Fibroblast of lung (primary cell): ENCODE measurements around the gene DENND1A. TPM values are rescaled to one million over a fixed set of nuclear protein-coding genes. Genes with fewer than 3 reads are reported as not detected.

Experiments
- DNase-seq, 2 donors: peaks; one replicate each; pipeline versions ENCODE4 v3.0.0 to v3.0.0-alpha.2; 2010; ENCODE audit warnings: low read depth in 2 of 2
- H2AFZ ChIP-seq: 2 replicates; pipeline ENCODE4 v1.5.1; 2012; ENCODE audit warnings: low read length, control low read depth, inconsistent platforms
- H3K27ac ChIP-seq: 2 replicates; pipeline ENCODE4 v1.5.1; 2011; ENCODE audit warnings: low read length, control low read depth; ENCODE audit not compliant: insufficient read depth
- H3K27me3 ChIP-seq: 2 replicates; pipeline ENCODE4 v1.5.1; 2011; ENCODE audit warnings: mild to moderate bottlenecking, low read length; ENCODE audit not compliant: control insufficient read depth, insufficient read depth
- H3K36me3 ChIP-seq: 2 replicates; pipeline ENCODE4 v1.5.1; 2011; ENCODE audit warnings: low read length; ENCODE audit not compliant: control insufficient read depth, insufficient read depth
- H3K4me1 ChIP-seq: 2 replicates; pipeline ENCODE4 v1.5.1; 2011; ENCODE audit warnings: low read length; ENCODE audit not compliant: control insufficient read depth, insufficient read depth; ENCODE audit errors: extremely low read depth
- H3K4me2 ChIP-seq: 2 replicates; pipeline ENCODE4 v1.5.1; 2011; ENCODE audit warnings: low read length, control low read depth; ENCODE audit not compliant: insufficient read depth; ENCODE audit errors: extremely low read depth
- H3K4me3 ChIP-seq, 4 experiments: fragments of 200-600 bp in 1 of 4; sonication (generic) in 1 of 4; replicated peaks in 1 of 4; 2 replicates each; pipeline ENCODE4 v1.5.1; 2011 to 2016; ENCODE audit warnings: low read length in 4 of 4, low read depth in 3 of 4, mild to moderate bottlenecking in 3 of 4, control low read depth in 2 of 4, inconsistent platforms in 1 of 4, mixed read lengths in 1 of 4; ENCODE audit not compliant: insufficient read depth in 1 of 4; ENCODE audit errors: control extremely low read depth in 1 of 4
- H3K79me2 ChIP-seq: 2 replicates; pipeline ENCODE4 v1.5.1; 2012; ENCODE audit warnings: mild to moderate bottlenecking, low read length, inconsistent platforms; ENCODE audit not compliant: control insufficient read depth, insufficient read depth
- H3K9ac ChIP-seq: 2 replicates; pipeline ENCODE4 v1.5.1; 2011; ENCODE audit warnings: mild to moderate bottlenecking, low read length, control low read depth; ENCODE audit not compliant: insufficient read depth
- H3K9me3 ChIP-seq: 2 replicates; pipeline ENCODE4 v1.5.1; 2012; ENCODE audit warnings: low read depth, low read length; ENCODE audit not compliant: control insufficient read depth, insufficient read depth
- H4K20me1 ChIP-seq: 2 replicates; pipeline ENCODE4 v1.5.1; 2011; ENCODE audit warnings: low read length; ENCODE audit not compliant: control insufficient read depth, insufficient read depth; ENCODE audit errors: extremely low read depth
- EZH2 ChIP-seq: IDR thresholded peaks from 2 replicates; pipeline ENCODE4 v1.5.1; 2012; ENCODE audit warnings: low read length, control low read depth, mild to moderate bottlenecking; ENCODE audit errors: missing control alignments
- polyA plus RNA-seq, 2 donors: library from polyadenylated mRNA; depleted of rRNA in 1 of 2; stranded (reverse) in 1 of 2; unstranded in 1 of 2; fragments of >200 nt; gene quantifications; 2 replicates each; pipeline ENCODE4 v1.2.1, GENCODE V29; 2011 to 2012; ENCODE audit warnings: missing spikeins in 1 of 2
- total RNA-seq: library from RNA; depleted of rRNA; stranded (reverse); fragments of >200 nt; gene quantifications from 2 replicates; pipeline ENCODE4 v1.2.1, GENCODE V29; 2014
- TF ChIP-seq, protein P1 (sequence below), 2 donors: IDR thresholded peaks in 1 of 2; conservative IDR thresholded peaks in 1 of 2; 1 replicate in 1 of 2; 2 replicates in 1 of 2; pipeline ENCODE4 v1.5.1; 2011 to 2012; ENCODE audit warnings: low read length in 2 of 2, control low read depth in 1 of 2, inconsistent platforms in 1 of 2, low read depth in 1 of 2, mild to moderate bottlenecking in 1 of 2

DENND1A gene
- total and polyA plus RNA-seq, 2 donors (not counting 1 experiment from before 2014, with no cell fraction given): 13.0 to 18.3 TPM

GRCh38 chr9:123654994-123655637, 274.8 kb downstream of the DENND1A start:
- Histone ChIP-seq H3K9ac (no peak overlapping the region), H3K4me3 (no peak overlapping the region), H3K9me3 (no peaks in the 10 kb centered on the region), H3K4me1 (no peaks in the 10 kb centered on the region), H3K36me3 (no peaks in the 10 kb centered on the region), H3K4me2 (no peak overlapping the region), H3K27ac (no peak overlapping the region), H3K79me2 (no peaks in the 10 kb centered on the region), H2AFZ (no peak overlapping the region), H3K27me3 (no peaks in the 10 kb centered on the region), H4K20me1 (no peaks in the 10 kb centered on the region)
- no peak for DNase-seq
- TF ChIP-seq, protein P1, sequence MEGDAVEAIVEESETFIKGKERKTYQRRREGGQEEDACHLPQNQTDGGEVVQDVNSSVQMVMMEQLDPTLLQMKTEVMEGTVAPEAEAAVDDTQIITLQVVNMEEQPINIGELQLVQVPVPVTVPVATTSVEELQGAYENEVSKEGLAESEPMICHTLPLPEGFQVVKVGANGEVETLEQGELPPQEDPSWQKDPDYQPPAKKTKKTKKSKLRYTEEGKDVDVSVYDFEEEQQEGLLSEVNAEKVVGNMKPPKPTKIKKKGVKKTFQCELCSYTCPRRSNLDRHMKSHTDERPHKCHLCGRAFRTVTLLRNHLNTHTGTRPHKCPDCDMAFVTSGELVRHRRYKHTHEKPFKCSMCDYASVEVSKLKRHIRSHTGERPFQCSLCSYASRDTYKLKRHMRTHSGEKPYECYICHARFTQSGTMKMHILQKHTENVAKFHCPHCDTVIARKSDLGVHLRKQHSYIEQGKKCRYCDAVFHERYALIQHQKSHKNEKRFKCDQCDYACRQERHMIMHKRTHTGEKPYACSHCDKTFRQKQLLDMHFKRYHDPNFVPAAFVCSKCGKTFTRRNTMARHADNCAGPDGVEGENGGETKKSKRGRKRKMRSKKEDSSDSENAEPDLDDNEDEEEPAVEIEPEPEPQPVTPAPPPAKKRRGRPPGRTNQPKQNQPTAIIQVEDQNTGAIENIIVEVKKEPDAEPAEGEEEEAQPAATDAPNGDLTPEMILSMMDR (conservative IDR thresholded peaks at IDR 0.05 in 1 of 2, IDR thresholded peaks at IDR 0.05 in 1 of 2; ENCODE audit: low read depth in 1 of 2, low read length in 2 of 2): no peak
- no peak for TF ChIP-seq EZH2

- no peaks in the 10 kb centered on the region for H3K9me3 ChIP-seq
- H3K4me1 ChIP-seq: no peaks in the 10 kb centered on the region
- H4K20me1 ChIP-seq: no peaks in the 10 kb centered on the region
- DNase-seq: no peak
- no peak overlapping the region for H2AFZ ChIP-seq
- TF ChIP-seq, protein P1 (conservative IDR thresholded peaks at IDR 0.05 in 1 of 2, IDR thresholded peaks at IDR 0.05 in 1 of 2; ENCODE audit: low read depth in 1 of 2, low read length in 2 of 2): no peak
- TF ChIP-seq EZH2: no peak
- no peaks in the 10 kb centered on the region for H3K79me2 ChIP-seq
- H3K9ac ChIP-seq: no peak overlapping the region
- no peak overlapping the region for H3K4me3 ChIP-seq
- H3K4me2 ChIP-seq: no peak overlapping the region
- H3K27me3 ChIP-seq: no peaks in the 10 kb centered on the region
- H3K27ac ChIP-seq: no peak overlapping the region
- no peaks in the 10 kb centered on the region for H3K36me3 ChIP-seq
These were observed 275.5 kb downstream of the DENND1A start for GRCh38 chr9:123654218-123654993.

GRCh38 chr9:123652416-123652815, 277.5 kb downstream of the DENND1A start:
- H3K9me3 ChIP-seq: no peaks in the 10 kb centered on the region

More at GRCh38 chr9:123652416-123652815, 277.5 kb downstream of the DENND1A start:
- Histone ChIP-seq H3K4me3 (no peak overlapping the region), H3K36me3 (no peaks in the 10 kb centered on the region), H3K4me2 (no peak overlapping the region), H3K27ac (no peak overlapping the region), H3K79me2 (no peaks in the 10 kb centered on the region), H3K4me1 (no peaks in the 10 kb centered on the region), H3K27me3 (no peaks in the 10 kb centered on the region), H4K20me1 (no peaks in the 10 kb centered on the region), H2AFZ (no peak overlapping the region), H3K9ac (no peak overlapping the region)
- TF ChIP-seq EZH2: no peak
- TF ChIP-seq, protein P1 (conservative IDR thresholded peaks at IDR 0.05 in 1 of 2, IDR thresholded peaks at IDR 0.05 in 1 of 2; ENCODE audit: low read depth in 1 of 2, low read length in 2 of 2): no peak
- no peak for DNase-seq
